Inflammatory macrophage treated with lipopolysaccharide for 4 hours (primary cell): ENCODE data around the gene DNAJC3.
A peak's percentile ranks its signal among the peaks of the same experiment; 100 is the strongest.
"Not testable (repeated sequence)": the region's sequence is repeated elsewhere in the genome, so short reads cannot be mapped to it uniquely, and the experiment has no call there.

Experiments
- DNase-seq: peaks from one replicate; pipeline ENCODE4 v3.0.0-alpha.2; 2020

The DNAJC3 gene, protein sequence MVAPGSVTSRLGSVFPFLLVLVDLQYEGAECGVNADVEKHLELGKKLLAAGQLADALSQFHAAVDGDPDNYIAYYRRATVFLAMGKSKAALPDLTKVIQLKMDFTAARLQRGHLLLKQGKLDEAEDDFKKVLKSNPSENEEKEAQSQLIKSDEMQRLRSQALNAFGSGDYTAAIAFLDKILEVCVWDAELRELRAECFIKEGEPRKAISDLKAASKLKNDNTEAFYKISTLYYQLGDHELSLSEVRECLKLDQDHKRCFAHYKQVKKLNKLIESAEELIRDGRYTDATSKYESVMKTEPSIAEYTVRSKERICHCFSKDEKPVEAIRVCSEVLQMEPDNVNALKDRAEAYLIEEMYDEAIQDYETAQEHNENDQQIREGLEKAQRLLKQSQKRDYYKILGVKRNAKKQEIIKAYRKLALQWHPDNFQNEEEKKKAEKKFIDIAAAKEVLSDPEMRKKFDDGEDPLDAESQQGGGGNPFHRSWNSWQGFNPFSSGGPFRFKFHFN

DNA sequence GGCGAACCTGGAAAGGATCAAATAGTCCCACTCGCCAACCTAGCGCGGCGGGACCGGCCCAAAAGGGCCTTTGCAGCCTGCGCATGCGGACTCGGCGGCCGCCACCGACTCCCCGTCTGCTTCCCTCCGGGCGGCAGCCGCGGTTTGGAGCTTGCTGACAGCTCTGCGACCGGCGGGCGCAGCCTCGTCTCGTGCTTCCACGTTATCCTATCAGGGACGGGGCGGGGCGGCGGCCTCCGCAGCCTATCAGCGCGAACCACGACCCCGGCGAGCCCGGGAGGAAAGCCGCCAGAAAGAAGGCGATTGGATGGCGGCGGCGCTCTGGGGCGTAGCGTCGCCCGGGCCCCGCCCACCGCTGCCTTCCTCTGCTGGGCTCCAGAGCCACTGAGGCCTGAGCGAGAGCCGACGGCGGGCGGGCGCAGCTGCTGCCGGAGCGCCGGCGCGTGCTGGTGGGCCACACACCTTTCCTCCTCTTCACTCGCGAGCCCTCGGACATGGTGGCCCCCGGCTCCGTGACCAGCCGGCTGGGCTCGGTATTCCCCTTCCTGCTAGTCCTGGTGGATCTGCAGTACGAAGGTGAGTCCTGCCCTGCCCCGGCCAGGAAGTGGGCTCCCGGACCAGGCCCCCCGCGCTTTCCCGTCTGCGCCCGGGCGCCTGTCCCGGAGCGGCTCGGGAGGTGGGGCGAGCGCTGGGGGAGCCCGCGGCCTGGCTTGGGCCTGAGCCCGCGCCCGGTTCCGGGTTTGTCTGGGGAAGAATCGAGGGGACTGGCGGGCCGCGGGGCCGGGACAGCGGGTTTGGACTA is at the start of gene DNAJC3:
Gene DNAJC3 (plus strand): TSS at position 378 of the 802 bp plus-strand sequence. CDS start 117 bp downstream, at position 495.
- DNase-seq = peak; percentile 99

DNA sequence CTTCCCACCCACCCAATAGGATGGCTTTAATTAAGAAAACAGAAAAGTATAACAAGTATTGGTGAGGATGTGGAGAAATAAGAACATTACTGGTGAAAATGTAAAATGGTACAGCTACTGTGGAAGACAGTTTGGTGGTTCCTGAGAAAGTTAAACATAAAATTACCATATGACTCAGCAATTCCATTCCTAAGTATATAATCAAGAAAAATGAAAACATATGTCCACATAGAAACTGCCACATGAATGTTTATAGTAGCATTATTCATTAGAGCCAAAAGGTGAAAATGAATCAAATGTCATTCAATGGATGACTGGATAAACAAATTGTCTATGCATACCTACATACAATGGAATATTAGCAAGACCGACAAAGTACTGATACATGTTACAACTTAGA is 49.3 kb upstream of the DNAJC3 start:
- no peak for DNase-seq

DNA sequence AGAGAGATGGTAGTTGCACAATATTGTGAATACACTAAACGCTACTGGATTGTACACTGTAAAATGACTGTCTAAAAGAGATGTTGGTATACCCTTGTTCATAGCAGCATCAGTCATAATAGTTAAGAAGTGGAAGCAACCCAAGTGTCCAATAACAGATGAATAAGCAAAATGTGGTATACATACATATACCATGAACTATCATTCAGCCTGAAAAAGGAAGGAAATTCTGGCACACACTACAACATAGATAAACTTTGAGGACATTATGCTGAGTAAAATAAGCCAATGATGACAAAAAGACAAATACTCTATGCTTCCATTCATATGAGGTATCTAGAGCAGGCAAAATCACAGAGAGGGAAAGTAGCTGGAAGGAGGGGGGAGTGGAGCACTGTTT is 48.5 kb upstream of the DNAJC3 start:
- DNase-seq = no peak

DNA sequence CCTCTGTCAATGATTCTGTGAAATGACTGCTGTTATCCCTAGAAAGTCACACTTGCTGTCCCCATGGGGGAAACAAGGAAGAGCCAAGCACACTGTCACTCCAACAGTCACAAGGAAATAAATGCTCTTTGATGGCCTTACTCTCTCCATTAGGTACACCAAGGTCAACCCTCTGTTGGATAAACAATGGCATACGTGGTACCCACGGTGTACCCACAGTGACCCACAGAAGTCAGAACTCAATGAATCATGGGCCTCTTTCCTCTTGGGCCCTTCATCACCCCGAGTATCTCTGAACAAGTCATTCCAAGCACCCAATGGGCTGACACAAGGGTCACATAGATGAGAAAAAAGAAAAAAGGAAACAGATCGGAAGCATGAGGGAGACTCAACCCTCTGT is 47.9 kb upstream of the DNAJC3 start:
- DNase-seq = no peak

DNA sequence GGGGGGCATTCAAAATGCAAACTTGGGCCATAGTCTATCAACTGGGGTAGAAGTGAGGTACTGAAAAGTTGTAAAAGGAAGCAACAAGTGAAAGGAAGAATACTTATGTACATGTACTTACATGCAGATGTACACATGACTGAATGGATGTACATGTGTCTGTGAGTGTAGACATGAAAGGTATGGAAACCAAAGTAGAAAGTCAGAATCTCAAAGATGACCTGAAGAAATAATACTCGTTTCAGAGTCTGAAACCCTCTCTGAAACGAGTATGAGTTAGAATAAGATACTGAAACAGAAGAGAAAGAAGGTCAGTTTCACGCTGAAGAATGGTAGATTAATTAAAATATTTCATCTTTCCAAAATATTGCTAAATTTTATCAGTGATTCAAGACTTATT is 46.3 kb upstream of the DNAJC3 start:
- no peak for DNase-seq

DNA sequence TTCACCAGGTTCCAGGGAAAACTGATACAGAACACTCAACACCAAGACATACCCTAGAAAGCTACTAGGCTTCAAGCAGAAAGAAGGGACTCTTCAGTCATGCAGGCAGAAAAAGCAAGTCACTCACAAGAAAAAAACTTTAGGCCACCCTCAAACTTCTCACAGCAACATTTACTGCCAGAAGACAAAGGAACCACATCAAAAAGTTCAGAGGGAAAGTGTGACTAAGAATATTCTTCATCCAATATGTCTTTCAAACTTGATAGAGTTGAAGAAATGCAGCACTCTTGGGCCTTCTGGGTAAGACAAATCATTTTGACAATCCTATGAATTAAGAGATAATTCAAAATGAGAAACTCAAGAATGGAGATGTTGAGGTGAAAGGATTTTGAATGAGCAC is 40.1 kb upstream of the DNAJC3 start:
- no peak for DNase-seq

DNA sequence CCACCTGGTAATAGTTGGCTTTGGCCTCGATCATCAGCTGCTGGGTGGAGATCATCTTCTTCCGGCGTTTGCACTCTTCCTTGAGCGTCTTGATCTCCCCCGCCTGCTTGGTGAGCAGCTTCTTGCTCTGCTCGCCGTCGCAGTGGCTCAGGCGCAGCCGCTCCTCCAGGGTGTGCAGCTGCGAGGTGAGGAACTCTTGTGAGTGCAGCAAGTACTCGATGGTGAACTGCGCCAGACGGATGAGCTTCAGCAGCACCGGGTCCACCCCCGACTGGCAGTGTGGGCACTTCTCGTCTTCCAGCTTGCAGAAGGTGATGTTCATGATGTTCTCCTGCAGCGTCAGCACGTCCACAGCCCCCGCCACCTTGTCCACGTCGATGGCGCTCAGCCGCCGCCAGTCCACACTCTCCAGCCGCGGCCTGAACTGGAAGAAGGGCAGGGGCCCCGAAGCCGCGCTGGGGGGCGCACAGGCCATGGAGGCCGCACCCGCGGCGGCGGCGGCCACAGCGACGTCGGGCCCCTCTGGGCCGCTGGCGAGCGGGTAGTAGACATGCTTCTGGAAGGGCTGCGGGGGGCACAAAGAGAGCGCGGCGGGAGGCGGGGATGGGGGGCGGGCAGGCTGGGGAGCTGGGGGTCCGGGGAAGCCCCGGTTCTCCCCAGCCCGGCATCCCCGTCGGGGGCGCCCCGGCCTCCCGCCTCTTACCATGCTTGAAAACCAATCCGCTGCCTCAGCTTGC is 35.5 kb upstream of the DNAJC3 start:
- DNase-seq = no peak

DNA sequence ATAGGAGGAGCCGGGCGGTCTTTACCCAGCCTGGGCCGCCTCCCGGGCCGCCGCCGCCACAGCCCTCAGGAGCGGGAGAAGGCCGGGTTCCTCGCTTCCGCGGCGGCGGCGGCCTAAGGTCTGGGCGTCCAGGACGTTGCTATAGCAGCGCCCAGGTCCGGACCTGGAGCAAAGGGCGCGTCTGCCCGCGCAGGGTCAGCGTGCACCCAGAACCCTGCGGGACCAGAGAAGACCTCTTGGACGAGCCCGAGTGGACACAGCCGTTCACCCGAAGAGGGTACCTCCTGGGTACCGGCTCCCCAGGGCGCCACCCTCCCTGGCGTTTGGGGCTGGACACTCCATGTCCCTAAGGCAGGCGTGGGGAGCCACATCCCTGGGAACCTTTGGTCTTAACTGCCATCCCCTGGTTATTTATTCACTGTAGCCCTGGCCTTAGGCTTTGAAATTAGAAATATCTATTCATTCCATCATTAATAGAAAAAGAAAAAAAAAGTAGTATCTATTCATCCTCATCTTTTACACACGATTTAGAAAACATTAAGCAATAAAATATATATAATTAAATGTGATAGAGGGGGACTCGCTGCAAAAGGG is 34.8 kb upstream of the DNAJC3 start:
- DNase-seq = no peak

DNA sequence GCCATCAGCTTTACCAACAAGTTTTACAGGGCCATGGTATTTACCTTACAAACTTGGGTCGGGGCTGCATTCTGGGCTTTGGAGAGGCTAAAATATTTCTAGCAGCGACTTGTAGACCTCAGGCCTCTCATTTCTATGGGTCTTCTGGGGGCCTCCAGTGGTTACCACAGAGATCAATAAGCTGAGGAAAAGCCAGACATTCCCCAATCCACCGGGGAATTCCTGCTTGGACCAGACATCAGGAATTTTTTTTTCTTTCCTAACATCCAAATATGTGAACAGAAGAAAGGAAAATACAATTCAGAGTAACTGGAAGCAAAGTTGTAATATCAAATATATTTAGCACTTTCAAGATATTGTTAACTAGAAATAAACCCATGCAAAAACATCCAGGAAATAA is 33.9 kb upstream of the DNAJC3 start:
- no peak for DNase-seq

DNA sequence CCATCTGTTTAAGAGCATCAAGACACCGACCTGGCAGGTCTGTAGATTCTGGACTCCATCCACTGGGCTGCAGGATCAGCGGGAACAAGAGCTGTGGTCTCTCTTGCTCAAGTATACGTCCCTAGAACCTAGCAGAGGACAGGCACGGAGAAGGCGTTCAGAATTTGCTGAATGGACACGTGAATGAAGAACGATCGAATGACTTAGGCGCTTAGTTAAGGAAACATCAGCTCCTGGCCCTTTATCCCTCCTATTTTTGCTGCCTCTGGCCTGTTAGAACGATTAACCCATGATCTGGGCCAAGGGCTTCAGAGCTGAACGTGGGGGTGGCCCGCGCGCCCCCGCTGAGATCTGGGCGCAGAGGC is 33.4 kb upstream of the DNAJC3 start:
- DNase-seq = no peak

DNA sequence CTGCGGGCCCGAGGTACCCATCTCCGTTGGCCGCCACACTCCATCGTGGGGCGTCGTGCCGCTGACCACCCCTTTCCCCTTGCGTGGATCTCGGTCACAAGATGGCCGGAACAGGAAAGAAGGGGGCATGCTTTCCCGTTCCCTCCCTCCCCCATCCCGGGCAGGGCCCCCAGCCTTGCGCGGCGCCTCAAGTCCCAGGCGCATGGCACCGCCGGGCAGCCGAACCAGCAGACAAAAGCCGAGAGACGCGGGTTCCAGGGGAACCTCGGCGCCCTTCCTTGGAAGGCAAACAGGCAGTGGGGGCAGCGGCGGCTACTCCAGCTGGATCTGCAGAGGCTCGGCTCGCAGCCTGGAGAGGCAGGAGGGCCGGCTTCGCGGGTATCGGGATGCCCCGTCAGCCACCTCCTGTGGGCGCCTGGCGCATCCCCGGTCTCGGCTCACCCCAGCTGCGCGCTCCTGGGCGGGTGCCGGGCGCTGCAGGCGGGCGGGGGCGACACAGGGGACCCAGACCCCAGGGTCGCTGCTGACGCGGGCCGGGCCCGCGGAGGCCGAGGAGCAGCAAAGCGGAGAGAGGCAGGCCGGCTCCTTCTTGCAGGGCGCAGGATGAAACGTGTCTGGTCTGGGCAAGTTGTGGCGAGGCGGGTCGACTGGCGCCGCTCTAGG is 32.9 kb upstream of the DNAJC3 start:
- no peak for DNase-seq

DNA sequence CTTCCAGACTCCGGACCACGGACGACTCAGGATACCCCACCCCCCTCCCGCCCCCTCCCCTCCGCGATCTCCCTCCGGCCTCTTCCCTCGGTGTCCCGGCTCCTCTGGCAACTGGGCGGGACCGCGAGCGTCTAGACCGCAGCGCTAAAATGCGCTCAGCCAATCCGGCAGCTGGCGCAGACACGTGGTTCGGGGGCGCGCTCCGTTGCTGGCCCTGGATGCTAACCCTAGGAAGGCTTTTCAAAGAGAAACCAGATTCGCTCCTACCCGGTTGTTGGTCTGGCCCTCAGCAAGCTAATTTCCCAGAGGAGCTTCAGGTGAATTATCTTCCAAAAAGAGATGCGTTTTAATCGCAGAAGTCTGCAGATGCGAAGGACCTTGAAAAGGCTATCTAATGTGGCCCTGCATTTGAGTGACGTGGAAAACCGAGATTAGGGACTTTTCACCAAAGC is 32.3 kb upstream of the DNAJC3 start, which contains the start of gene DZIP1:
Gene DZIP1 (minus strand): TSS at position 106 of the 452 bp plus-strand sequence. CDS start 2,677 bp downstream, outside the sequence.
- DNase-seq = peak; percentile 38

DNA sequence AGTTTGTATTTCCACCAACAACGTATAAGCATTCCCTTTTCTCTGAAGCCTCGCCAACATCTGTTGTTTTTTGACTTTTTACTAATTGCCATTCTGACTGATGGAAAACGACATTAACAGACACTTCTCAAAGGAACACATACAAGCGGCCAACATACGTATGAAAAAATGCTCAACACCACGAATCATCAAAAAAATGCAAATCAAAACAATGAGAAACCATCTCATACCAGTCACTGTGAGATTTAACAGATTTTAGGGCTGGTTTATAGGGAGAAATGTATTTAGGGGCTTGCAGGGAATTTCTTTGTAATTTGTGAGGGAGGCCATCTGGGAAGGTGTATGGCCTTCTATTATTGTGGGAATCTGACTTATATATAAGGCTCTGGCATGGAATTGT is 29.6 kb upstream of the DNAJC3 start:
- DNase-seq = no peak

DNA sequence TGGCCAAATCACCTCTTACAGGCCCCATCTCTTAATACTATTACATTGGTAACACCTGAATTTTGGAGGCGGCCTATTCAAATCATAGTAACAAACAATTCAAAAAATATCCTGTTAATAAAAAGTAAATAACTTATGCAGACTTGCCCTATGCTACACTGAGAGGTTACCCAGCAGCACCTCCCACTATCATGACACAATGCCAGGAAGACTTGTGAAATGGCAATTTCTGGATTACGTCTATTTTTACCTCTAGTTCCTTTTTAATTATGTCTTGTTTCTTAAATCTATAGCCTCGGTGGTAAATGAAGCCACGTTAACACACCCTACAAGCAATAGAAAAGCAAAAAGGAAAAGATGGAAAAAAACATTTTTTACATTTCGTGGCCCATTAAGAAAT is 26.2 kb upstream of the DNAJC3 start:
- DNase-seq = peak; percentile 67

DNA sequence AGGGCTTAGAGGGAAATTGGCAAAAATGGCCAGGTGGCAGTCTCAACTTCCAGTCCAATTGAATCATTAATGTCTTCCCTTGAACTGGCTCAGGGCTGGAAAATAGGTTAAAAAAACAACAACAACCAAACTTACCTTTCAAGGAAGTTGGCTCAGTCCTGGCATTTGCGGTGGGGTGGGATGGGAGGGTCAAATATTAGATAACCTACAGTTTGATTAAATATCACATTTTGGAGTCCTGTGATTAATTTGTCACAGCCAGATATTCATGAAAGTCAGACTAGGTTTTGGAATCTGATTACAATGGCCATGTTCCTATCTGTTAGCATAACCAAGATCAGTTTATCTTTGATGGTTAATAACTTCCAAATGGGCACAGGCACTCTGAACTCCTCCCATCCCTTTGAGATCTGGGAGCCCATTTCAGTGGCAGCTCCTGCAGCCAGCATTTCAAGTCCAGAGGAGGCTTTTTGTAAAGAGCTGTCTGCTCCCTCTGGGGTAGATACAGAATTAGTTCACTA is 24.6 kb upstream of the DNAJC3 start:
- DNase-seq = no peak

DNA sequence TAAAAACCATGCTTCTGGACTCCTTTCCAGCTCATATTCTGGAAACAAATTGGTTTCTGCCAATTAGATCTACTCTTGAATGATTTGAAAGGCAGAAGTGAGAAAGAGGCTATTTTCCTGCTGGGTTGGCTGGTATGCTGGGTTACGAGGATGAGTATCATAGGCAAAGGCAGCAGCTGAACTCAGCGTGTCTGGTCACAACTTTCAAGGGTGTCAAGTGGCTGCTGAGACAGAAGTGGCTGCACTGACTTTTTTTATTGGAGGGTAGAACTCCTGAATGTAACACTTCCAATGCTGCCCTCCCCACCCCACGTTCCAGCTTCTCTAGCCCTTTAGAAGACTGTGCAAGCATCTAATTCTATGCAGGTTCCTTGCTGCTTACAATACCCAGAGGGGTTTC is 24.1 kb upstream of the DNAJC3 start:
- DNase-seq = no peak

DNA sequence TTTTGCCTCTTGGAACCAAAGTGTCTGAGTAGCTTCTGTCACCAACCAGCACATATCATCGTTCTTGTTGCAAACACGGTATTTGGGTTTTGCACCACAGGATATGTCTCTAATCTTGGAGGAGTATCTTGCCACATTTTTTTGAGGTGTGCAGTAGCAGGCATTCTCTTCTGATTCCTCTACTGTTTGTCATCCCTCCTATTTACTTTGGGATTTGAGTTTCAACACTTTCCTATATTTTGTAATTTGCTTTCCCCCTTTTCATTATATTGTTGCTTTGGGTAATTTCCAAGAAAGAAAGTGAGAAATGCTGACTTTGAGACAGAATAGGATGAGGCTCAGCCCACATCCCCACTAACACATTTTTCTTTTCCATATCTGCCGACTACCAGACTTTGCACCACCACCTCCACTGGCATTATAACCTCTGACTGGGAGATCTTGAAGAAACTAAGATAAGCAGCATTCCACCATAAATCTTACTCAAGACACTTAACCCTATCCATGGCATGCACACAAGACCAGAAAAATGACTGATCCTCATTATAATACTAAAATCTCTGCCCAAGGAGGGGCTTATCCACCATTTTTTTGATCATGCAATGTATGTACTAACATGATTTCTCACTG is 20.4 kb upstream of the DNAJC3 start:
- no peak for DNase-seq

DNA sequence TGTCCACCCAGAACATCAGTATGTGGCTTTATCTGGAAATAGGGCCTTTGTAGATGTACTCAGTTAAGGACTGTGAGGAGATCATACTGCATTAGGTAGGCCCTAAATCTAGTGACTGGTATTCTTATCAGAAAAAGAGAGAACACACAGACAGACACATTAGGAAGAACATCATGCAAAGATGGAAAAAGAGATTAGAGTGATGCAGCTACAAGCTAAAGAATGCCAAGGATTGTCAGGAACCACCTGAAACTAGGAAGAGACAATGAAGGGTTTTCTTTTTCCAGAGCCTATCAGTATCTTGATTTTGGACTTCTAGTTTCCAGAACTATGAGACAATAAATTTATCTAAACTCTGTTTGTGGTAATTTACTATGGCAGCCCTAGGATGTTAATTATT is 17.4 kb upstream of the DNAJC3 start:
- DNase-seq = no peak

DNA sequence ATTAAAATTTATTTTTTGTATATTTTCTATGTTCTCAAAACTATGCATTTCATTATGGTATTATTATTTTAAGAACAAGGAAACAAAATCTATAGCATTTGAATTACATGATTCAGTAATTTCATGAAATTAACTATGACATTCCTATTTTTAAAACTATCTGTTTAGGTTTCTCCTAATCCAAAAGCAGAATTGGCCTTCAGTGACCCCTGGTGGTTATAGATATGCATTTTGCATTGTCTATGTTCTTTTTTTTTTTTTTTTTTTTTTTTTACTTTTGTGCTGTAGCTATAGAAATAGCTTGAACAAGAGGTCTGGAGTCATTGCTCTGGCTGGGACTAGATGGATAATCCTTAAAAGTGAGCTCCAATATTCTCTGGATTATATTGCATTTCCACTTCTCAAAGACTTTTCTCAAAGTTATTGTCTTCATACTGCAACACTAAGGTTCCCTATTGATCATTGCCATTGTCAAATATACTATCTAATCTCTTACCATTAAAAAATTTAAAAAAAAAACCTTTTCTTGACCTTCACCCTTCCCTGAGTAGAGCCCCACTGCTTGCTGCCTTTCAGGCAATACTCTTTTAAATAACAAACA is 15.9 kb upstream of the DNAJC3 start:
- DNase-seq = peak; percentile 74

DNA sequence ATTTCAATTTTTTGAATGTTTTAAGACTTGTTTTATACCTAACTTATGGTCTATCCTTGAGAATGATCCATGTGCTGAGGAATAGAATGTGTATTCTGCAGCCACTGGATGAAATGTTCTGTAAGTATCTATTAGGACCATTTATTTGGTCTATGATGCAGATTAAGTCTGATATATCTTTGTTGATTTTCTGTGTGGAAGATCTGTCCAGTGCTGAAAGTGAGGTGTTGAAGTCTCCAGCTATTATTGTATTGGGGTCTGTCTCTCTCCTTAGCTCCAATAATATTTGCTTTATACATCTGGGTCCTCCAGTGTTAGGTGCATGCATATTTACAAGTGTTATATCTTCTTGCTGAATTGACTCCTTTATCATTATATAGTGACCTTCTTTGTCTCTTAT is 9.7 kb upstream of the DNAJC3 start:
- not testable (repeated sequence) for DNase-seq

DNA sequence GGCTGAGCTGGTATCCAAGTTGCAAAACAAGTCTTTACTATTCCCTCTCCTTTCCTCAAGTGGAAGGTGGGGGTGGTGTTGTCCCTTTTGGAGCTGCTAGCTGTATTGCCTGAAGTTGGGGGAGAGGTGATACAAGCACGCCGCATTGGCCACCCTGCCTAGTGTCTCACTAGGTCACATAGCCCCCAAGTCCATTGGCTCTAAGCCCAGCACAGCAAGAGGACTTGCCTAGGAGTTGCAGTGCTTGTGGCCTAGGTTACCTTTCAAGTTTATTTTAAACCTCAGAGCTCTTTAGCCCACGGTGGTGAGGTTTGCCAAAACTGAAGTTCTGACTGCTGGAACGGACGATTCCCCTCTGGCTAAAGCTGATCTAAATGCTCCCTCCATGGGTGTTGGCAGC is 5.3 kb upstream of the DNAJC3 start:
- no peak for DNase-seq
